Liver (tissue), 9 donors: ENCODE measurements around the gene PLEKHA5. TPM values are rescaled to one million over a fixed set of nuclear protein-coding genes. Genes with fewer than 3 reads are reported as not detected.

Source experiments
- DNase-seq: peaks from one replicate; pipeline ENCODE4 v3.0.0-alpha.2; 2017; ENCODE audit warnings: low spot score
- H3K27ac ChIP-seq, 2 donors: one replicate each; pipeline ENCODE4 v1.7.0; 2013; ENCODE audit warnings: inconsistent platforms in 2 of 2, low read length in 2 of 2, control low read depth in 1 of 2, low read depth in 1 of 2, mild to moderate bottlenecking in 1 of 2
- H3K27me3 ChIP-seq, 4 donors: one replicate each; pipeline versions ENCODE4 v1.6.1 to v1.7.0; 2013; ENCODE audit warnings: low read length in 3 of 4, inconsistent platforms in 1 of 4, mild to moderate bottlenecking in 1 of 4, moderate library complexity in 1 of 4; ENCODE audit not compliant: control insufficient read depth in 4 of 4, insufficient read depth in 4 of 4
- H3K36me3 ChIP-seq, 4 donors: one replicate each; pipeline versions ENCODE4 v1.6.1 to v1.7.0; 2013; ENCODE audit warnings: low read length in 3 of 4, mild to moderate bottlenecking in 3 of 4, low read depth in 1 of 4, moderate library complexity in 1 of 4; ENCODE audit not compliant: control insufficient read depth in 4 of 4, insufficient read depth in 3 of 4
- H3K4me1 ChIP-seq, 4 donors: one replicate each; pipeline versions ENCODE4 v1.6.1 to v1.7.0; 2013; ENCODE audit warnings: low read length in 3 of 4, mild to moderate bottlenecking in 3 of 4, moderate library complexity in 1 of 4; ENCODE audit not compliant: control insufficient read depth in 4 of 4, insufficient read depth in 4 of 4
- H3K4me3 ChIP-seq, 3 donors: one replicate each; pipeline versions ENCODE4 v1.6.1 to v1.7.0; 2013; ENCODE audit warnings: low read length in 3 of 3, control low read depth in 1 of 3, low read depth in 1 of 3, mild to moderate bottlenecking in 1 of 3
- H3K9ac ChIP-seq, 2 donors: one replicate each; pipeline ENCODE4 v1.7.0; 2013; ENCODE audit warnings: low read length in 2 of 2, mild to moderate bottlenecking in 2 of 2, moderate library complexity in 2 of 2, control low read depth in 1 of 2, low read depth in 1 of 2
- H3K9me3 ChIP-seq, 4 donors: one replicate each; pipeline versions ENCODE4 v1.6.1 to v1.7.0; 2013; ENCODE audit warnings: low read length in 3 of 4; ENCODE audit not compliant: control insufficient read depth in 4 of 4
- EGR1 ChIP-seq, 2 donors: IDR thresholded peaks; 2 replicates each; pipeline ENCODE4 v1.6.1; 2016 to 2018; ENCODE audit warnings: antibody characterized with exemption in 2 of 2, low read depth in 2 of 2
- FOXA1 ChIP-seq: IDR thresholded peaks from 2 replicates; pipeline ENCODE4 v1.6.1; 2016; ENCODE audit warnings: antibody characterized with exemption
- FOXA2 ChIP-seq: IDR thresholded peaks from 2 replicates; pipeline ENCODE4 v1.6.1; 2016; ENCODE audit warnings: antibody characterized with exemption
- GABPA ChIP-seq, 2 donors: IDR thresholded peaks in 1 of 2; conservative IDR thresholded peaks in 1 of 2; 2 replicates each; pipeline ENCODE4 v1.6.1; 2016; ENCODE audit warnings: antibody characterized with exemption in 2 of 2, mild to moderate bottlenecking in 1 of 2, moderate library complexity in 1 of 2
- HNF4A ChIP-seq, 2 donors: conservative IDR thresholded peaks; 2 replicates each; pipeline ENCODE4 v1.6.1; 2016; ENCODE audit warnings: antibody characterized with exemption in 2 of 2, mild to moderate bottlenecking in 2 of 2
- HNF4G ChIP-seq: IDR thresholded peaks from 2 replicates; pipeline ENCODE4 v1.6.1; 2016; ENCODE audit warnings: antibody characterized with exemption
- JUND ChIP-seq, 2 donors: IDR thresholded peaks; 2 replicates each; pipeline ENCODE4 v1.6.1; 2016; ENCODE audit warnings: antibody characterized with exemption in 2 of 2
- NR2F2 ChIP-seq: IDR thresholded peaks from 2 replicates; pipeline ENCODE4 v1.6.1; 2016; ENCODE audit warnings: antibody characterized with exemption
- RAD21 ChIP-seq, 2 donors: IDR thresholded peaks; 2 replicates each; pipeline ENCODE4 v1.6.1; 2016; ENCODE audit warnings: antibody characterized with exemption in 2 of 2, mild to moderate bottlenecking in 2 of 2
- RXRA ChIP-seq, 2 donors: IDR thresholded peaks; 2 replicates each; pipeline ENCODE4 v1.6.1; 2017 to 2018; ENCODE audit warnings: antibody characterized with exemption in 2 of 2, mild to moderate bottlenecking in 1 of 2
- SP1 ChIP-seq: IDR thresholded peaks from 2 replicates; pipeline ENCODE4 v1.6.1; 2018; ENCODE audit warnings: antibody characterized with exemption, mild to moderate bottlenecking
- TAF1 ChIP-seq: conservative IDR thresholded peaks from 2 replicates; pipeline ENCODE4 v1.6.1; 2016; ENCODE audit warnings: antibody characterized with exemption, mild to moderate bottlenecking
- YY1 ChIP-seq: IDR thresholded peaks from 2 replicates; pipeline ENCODE4 v1.6.1; 2016; ENCODE audit warnings: antibody characterized with exemption, mild to moderate bottlenecking
- WGBS: extraction: QIAGEN DNeasy Blood & Tissue Kit; methylation state at CpG from one replicate; pipeline ENCODE4 v1.1.7; 2013; 5-methylcytosine and 5-hydroxymethylcytosine counted together
- polyA plus RNA-seq, 2 donors: library from polyadenylated mRNA; stranded (reverse) in 1 of 2; unstranded in 1 of 2; fragments of 200-250 nt in 1 of 2; fragments of >200 nt in 1 of 2; fragmentation: Nextera tagmentation in 1 of 2; extraction: Ambion mirVana in 1 of 2; gene quantifications; one replicate each; pipeline versions ENCODE4 v1.2.1 to v1.2.3, GENCODE V29; 2013 to 2015
- total RNA-seq, 2 donors: library from RNA; depleted of rRNA; stranded (reverse); fragments of >200 nt; gene quantifications; one replicate each; pipeline ENCODE4 v1.2.3, GENCODE V29; 2014
- TF ChIP-seq, protein P1 (sequence below): IDR thresholded peaks from 2 replicates; pipeline ENCODE4 v1.6.1; 2016; ENCODE audit warnings: antibody characterized with exemption
- TF ChIP-seq, protein P2 (sequence below): IDR thresholded peaks from 2 replicates; pipeline ENCODE4 v1.6.1; 2016; ENCODE audit warnings: antibody characterized with exemption, mild to moderate bottlenecking
- TF ChIP-seq, protein P3 (sequence below): IDR thresholded peaks from 2 replicates; pipeline ENCODE4 v1.6.1; 2016; ENCODE audit warnings: antibody characterized with exemption
- TF ChIP-seq, protein P4 (sequence below): IDR thresholded peaks from 2 replicates; pipeline ENCODE4 v1.6.1; 2016; ENCODE audit warnings: antibody characterized with exemption
- TF ChIP-seq, protein P5 (sequence below): fragments of 150-350 bp; IDR thresholded peaks from 2 replicates; pipeline ENCODE4 v1.5.1; 2017; ENCODE audit warnings: improper control_type of control experiment, low read depth, low read length; ENCODE audit not compliant: missing input control
- donor health status: healthy.
- donor health status: healthy.
- donor health status: healthy.
- donor health status: healthy.
- donor health status: healthy.

PLEKHA5 gene
- total and polyA plus RNA-seq, 4 donors: 4.6 to 25.5 (median 16.8) TPM

DNA sequence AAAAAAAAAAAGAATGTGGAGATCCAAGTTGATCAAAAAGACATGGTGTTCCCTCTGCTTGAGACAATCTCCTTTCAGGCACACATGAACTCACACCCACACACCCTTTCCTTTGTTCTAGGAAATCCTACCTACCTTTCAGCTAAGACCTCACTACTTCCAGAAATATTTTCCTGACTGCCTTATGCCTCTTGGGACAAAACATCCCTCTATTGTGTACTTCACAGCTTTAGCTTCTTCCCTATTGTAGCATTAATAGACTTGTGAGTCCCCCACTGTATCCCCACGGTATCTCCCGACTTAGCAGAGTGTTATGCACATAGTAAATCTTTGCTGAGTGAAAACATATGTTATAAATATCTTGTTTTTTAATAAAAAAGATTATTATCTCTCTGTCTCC, 264.9 kb downstream of the PLEKHA5 start:
- no peaks in the 10 kb centered on the region for H3K36me3 ChIP-seq
- 87% methylated on average over 2 of the region's 2 CpGs for WGBS
- TF ChIP-seq SP1 (no peak), HNF4A (conservative IDR thresholded peaks at IDR 0.05) (no peak), NR2F2 (no peak), TAF1 (no peak), HNF4G (no peak), YY1 (no peak), JUND (IDR thresholded peaks at IDR 0.05) (no peak), RAD21 (IDR thresholded peaks at IDR 0.05) (no peak), GABPA (IDR thresholded peaks at IDR 0.05 in 1 of 2, conservative IDR thresholded peaks at IDR 0.05 in 1 of 2) (no peak), RXRA (IDR thresholded peaks at IDR 0.05) (no peak), FOXA2 (no peak), EGR1 (IDR thresholded peaks at IDR 0.05; ENCODE audit: low read depth in 2 of 2) (no peak), FOXA1 (no peak)
- TF ChIP-seq, protein P1, sequence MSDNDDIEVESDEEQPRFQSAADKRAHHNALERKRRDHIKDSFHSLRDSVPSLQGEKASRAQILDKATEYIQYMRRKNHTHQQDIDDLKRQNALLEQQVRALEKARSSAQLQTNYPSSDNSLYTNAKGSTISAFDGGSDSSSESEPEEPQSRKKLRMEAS: no peak
- TF ChIP-seq, protein P2, sequence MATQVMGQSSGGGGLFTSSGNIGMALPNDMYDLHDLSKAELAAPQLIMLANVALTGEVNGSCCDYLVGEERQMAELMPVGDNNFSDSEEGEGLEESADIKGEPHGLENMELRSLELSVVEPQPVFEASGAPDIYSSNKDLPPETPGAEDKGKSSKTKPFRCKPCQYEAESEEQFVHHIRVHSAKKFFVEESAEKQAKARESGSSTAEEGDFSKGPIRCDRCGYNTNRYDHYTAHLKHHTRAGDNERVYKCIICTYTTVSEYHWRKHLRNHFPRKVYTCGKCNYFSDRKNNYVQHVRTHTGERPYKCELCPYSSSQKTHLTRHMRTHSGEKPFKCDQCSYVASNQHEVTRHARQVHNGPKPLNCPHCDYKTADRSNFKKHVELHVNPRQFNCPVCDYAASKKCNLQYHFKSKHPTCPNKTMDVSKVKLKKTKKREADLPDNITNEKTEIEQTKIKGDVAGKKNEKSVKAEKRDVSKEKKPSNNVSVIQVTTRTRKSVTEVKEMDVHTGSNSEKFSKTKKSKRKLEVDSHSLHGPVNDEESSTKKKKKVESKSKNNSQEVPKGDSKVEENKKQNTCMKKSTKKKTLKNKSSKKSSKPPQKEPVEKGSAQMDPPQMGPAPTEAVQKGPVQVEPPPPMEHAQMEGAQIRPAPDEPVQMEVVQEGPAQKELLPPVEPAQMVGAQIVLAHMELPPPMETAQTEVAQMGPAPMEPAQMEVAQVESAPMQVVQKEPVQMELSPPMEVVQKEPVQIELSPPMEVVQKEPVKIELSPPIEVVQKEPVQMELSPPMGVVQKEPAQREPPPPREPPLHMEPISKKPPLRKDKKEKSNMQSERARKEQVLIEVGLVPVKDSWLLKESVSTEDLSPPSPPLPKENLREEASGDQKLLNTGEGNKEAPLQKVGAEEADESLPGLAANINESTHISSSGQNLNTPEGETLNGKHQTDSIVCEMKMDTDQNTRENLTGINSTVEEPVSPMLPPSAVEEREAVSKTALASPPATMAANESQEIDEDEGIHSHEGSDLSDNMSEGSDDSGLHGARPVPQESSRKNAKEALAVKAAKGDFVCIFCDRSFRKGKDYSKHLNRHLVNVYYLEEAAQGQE: no peak
- TF ChIP-seq, protein P3, sequence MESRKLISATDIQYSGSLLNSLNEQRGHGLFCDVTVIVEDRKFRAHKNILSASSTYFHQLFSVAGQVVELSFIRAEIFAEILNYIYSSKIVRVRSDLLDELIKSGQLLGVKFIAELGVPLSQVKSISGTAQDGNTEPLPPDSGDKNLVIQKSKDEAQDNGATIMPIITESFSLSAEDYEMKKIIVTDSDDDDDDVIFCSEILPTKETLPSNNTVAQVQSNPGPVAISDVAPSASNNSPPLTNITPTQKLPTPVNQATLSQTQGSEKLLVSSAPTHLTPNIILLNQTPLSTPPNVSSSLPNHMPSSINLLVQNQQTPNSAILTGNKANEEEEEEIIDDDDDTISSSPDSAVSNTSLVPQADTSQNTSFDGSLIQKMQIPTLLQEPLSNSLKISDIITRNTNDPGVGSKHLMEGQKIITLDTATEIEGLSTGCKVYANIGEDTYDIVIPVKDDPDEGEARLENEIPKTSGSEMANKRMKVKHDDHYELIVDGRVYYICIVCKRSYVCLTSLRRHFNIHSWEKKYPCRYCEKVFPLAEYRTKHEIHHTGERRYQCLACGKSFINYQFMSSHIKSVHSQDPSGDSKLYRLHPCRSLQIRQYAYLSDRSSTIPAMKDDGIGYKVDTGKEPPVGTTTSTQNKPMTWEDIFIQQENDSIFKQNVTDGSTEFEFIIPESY: no peak
- TF ChIP-seq, protein P4, sequence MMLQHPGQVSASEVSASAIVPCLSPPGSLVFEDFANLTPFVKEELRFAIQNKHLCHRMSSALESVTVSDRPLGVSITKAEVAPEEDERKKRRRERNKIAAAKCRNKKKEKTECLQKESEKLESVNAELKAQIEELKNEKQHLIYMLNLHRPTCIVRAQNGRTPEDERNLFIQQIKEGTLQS: no peak

DNA sequence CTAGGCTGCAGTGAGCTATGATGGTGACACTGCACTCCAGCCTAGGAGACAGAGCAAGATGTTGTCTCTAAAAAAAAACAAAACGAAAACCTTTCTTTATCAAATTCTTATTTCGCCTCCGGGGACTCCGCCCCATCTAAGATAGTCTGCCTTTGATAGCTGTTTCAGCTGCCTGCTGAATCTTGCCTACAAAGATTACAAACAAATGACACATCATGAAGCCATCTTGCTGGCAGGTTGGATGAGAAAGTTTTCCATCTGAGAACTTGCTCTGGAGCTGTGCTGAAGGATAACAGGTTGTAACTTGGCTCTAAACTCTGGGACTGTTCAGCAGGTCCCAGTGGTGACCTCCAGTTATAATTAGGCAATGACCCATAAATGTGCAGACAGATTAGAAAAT, 268.0 kb downstream of the PLEKHA5 start:
- no peak for TF ChIP-seq FOXA1
- TF ChIP-seq, protein P1: no peak
- TF ChIP-seq, protein P5, sequence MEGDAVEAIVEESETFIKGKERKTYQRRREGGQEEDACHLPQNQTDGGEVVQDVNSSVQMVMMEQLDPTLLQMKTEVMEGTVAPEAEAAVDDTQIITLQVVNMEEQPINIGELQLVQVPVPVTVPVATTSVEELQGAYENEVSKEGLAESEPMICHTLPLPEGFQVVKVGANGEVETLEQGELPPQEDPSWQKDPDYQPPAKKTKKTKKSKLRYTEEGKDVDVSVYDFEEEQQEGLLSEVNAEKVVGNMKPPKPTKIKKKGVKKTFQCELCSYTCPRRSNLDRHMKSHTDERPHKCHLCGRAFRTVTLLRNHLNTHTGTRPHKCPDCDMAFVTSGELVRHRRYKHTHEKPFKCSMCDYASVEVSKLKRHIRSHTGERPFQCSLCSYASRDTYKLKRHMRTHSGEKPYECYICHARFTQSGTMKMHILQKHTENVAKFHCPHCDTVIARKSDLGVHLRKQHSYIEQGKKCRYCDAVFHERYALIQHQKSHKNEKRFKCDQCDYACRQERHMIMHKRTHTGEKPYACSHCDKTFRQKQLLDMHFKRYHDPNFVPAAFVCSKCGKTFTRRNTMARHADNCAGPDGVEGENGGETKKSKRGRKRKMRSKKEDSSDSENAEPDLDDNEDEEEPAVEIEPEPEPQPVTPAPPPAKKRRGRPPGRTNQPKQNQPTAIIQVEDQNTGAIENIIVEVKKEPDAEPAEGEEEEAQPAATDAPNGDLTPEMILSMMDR: no peak
- TF ChIP-seq RXRA (IDR thresholded peaks at IDR 0.05): no peak
- Histone ChIP-seq H3K9ac (no peak overlapping the region), H3K36me3 (no peaks in the 10 kb centered on the region), H3K4me1 (no peaks in the 10 kb centered on the region), H3K4me3 (no peak overlapping the region), H3K27ac (no peak overlapping the region), H3K9me3 (no peaks in the 10 kb centered on the region), H3K27me3 (no peaks in the 10 kb centered on the region)
- DNase-seq: no peak
- WGBS: 89% methylated on average over 4 of the region's 4 CpGs

More for the DNA sequence above, 264.9 kb downstream of the PLEKHA5 start:
- Histone ChIP-seq H3K27me3 (no peaks in the 10 kb centered on the region), H3K27ac (no peak overlapping the region), H3K9ac (no peak overlapping the region), H3K4me1 (no peaks in the 10 kb centered on the region), H3K9me3 (no peaks in the 10 kb centered on the region), H3K4me3 (no peak overlapping the region)
- DNase-seq: no peak
